HepG2 (cell line): ENCODE measurements around the gene GLRX2. TPM values are rescaled to one million over a fixed set of nuclear protein-coding genes. Genes with fewer than 3 reads are reported as not detected.
A peak's percentile ranks its signal among the peaks of the same experiment; 100 is the strongest.

ENCODE experiments used
- BCL6 ChIP-seq: IDR thresholded peaks from 2 replicates; pipeline ENCODE4 v1.6.1; 2016; ENCODE audit warnings: missing genetic modification reagents, missing compliant biosample characterization
- DMAP1 ChIP-seq: IDR thresholded peaks from 2 replicates; pipeline ENCODE4 v1.6.1; 2016
- EP300 ChIP-seq, 3 experiments: sonication (generic) in 1 of 3; formaldehyde crosslinking in 1 of 3; IDR thresholded peaks; 2 replicates each; pipeline versions ENCODE4 v1.5.1 to v1.6.1; 2011 to 2020; ENCODE audit warnings: low read depth in 2 of 3, low read length in 2 of 3, borderline replicate concordance in 1 of 3, improper control_type of control experiment in 1 of 3, mild to moderate bottlenecking in 1 of 3, missing genetic modification reagents in 1 of 3, moderate library complexity in 1 of 3
- FOXA3 ChIP-seq: IDR thresholded peaks from 2 replicates; pipeline ENCODE4 v1.6.1; 2016; ENCODE audit warnings: missing genetic modification reagents, missing compliant biosample characterization
- HOXA3 ChIP-seq: sonication (generic); formaldehyde crosslinking; IDR thresholded peaks from 2 replicates; pipeline ENCODE4 v1.5.0; 2020; ENCODE audit warnings: missing genetic modification reagents
- KIAA2018 ChIP-seq: sonication (generic); formaldehyde crosslinking; IDR thresholded peaks from 2 replicates; pipeline ENCODE4 v1.5.0; 2020; ENCODE audit warnings: mild to moderate bottlenecking, missing genetic modification reagents, borderline replicate concordance
- KLF11 ChIP-seq: IDR thresholded peaks from 2 replicates; pipeline ENCODE4 v1.6.1; 2016; ENCODE audit warnings: missing compliant biosample characterization
- KLF9 ChIP-seq: IDR thresholded peaks from 2 replicates; pipeline ENCODE4 v1.6.1; 2016; ENCODE audit warnings: low read depth
- MAF1 ChIP-seq: sonication (generic); formaldehyde crosslinking; IDR thresholded peaks from 2 replicates; pipeline ENCODE4 v1.5.0; 2020; ENCODE audit warnings: missing genetic modification reagents, borderline replicate concordance
- POLR2A ChIP-seq, 2 experiments: IDR thresholded peaks; 2 replicates each; pipeline ENCODE4 v1.6.1; 2011; ENCODE audit warnings: low read depth in 2 of 2, low read length in 2 of 2, mild to moderate bottlenecking in 1 of 2, moderate library complexity in 1 of 2; ENCODE audit not compliant: insufficient read depth in 1 of 2
- REXO4 ChIP-seq: sonication (generic); formaldehyde crosslinking; IDR thresholded peaks from 2 replicates; pipeline ENCODE4 v1.8.0; 2022; ENCODE audit warnings: missing genetic modification reagents, mild to moderate bottlenecking, borderline replicate concordance
- SALL1 ChIP-seq: sonication (generic); formaldehyde crosslinking; IDR thresholded peaks from 2 replicates; pipeline ENCODE4 v1.8.0; 2022; ENCODE audit warnings: mild to moderate bottlenecking, missing genetic modification reagents
- SAP130 ChIP-seq: IDR thresholded peaks from 2 replicates; pipeline ENCODE4 v1.6.1; 2016; ENCODE audit warnings: low read depth
- SMAD1 ChIP-seq: sonication (generic); formaldehyde crosslinking; IDR thresholded peaks from 2 replicates; pipeline ENCODE4 v1.4.0; 2020; ENCODE audit warnings: missing genetic modification reagents, low read depth, mild to moderate bottlenecking, borderline replicate concordance
- XRCC5 ChIP-seq: fragments of 200-400 bp; formaldehyde crosslinking; optimal IDR thresholded peaks from 2 replicates; pipeline ENCODE3; 2017; ENCODE audit warnings: mild to moderate bottlenecking, low read length
- ZBTB3 ChIP-seq: sonication (generic); formaldehyde crosslinking; IDR thresholded peaks from 2 replicates; pipeline ENCODE4 v1.4.0; 2020; ENCODE audit warnings: low read depth, mild to moderate bottlenecking, moderate library complexity, missing genetic modification reagents, borderline replicate concordance
- ZGPAT ChIP-seq: IDR thresholded peaks from 2 replicates; pipeline ENCODE4 v1.6.1; 2016; ENCODE audit warnings: mild to moderate bottlenecking
- ZNF616 ChIP-seq: sonication (generic); formaldehyde crosslinking; IDR thresholded peaks from 2 replicates; pipeline ENCODE4 v1.5.0; 2020; ENCODE audit warnings: low read depth, mild to moderate bottlenecking, missing genetic modification reagents
- ZNF792 ChIP-seq: IDR thresholded peaks from 2 replicates; pipeline ENCODE4 v1.6.1; 2016
- ZSCAN22 ChIP-seq: sonication (generic); formaldehyde crosslinking; IDR thresholded peaks from 2 replicates; pipeline ENCODE4 v1.4.0; 2020; ENCODE audit warnings: mild to moderate bottlenecking, missing genetic modification reagents
- polyA plus RNA-seq, 8 experiments: library from polyadenylated mRNA; depleted of rRNA in 3 of 8; stranded (reverse) in 7 of 8; unstranded in 1 of 8; fragments of >200 nt; fragmentation: Illumina TruSeq in 4 of 8; extraction: Trizol in 4 of 8; gene quantifications; 2 replicates each; pipeline versions ENCODE4 v1.2.1 to v1.2.3, GENCODE V29; 2011 to 2016; ENCODE audit warnings: low read depth in 4 of 8, missing spikeins in 1 of 8, mixed read lengths in 1 of 8; ENCODE audit not compliant: insufficient read depth in 1 of 8
- total RNA-seq, 5 experiments: library from RNA; depleted of rRNA; stranded (reverse); fragments of >200 nt; fragmentation: Illumina TruSeq; extraction: Trizol; gene quantifications; 2 replicates each; pipeline ENCODE4 v1.2.3, GENCODE V29; 2016; ENCODE audit warnings: low read depth in 1 of 5

Gene GLRX2
- total and polyA plus RNA-seq, 2 of the 13 experiments (the other 11 are each of a cell fraction or from before 2014, with no cell fraction given) = 11.9 to 39.0 TPM

DNA sequence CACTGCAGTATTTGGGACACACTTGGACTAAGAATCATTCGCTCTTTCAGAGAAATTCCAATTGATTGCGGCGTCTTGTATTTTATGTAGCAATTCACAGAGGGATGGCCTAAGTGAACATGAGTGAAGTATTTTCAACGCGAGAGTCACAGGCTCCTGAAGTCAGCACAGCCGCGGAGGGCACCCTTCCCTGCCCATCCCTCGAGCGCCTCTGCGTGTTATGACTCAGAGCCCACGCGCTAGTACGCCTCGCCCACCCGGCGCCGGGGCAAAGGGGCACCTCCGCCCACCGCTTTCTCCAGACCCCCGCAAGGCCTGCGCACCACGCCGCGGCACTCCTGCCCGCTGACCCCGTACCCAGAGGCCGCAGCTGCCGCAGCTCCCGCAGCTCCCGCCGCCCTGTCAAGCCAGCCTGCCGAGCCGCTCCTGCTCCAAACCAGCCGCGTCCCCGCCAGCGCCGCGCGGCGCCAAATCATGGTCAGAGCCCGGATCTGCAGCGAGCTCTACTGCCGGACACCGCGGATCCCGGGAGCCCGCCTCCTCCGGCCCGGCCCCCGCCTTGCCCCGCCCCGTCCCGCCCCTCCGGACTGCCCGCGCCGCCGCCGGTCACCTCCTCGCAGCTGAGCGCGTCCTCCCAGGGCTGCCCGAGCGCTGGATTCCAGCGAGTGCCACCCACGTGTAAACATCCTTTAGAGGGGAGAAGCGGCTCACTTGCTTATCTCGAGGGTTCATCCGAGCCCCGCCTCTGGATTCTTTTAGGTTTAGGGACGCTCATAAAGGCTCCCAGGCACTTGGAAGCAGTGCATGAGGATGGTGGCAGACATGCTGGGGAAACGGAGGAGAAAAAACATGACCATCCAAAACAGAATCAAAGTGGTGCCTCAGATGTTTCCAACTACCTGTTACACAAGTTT lies at the start of gene GLRX2 (continued):
- TF ChIP-seq KIAA2018 (CRISPR knock-in tag) (0 out of 2 replicates have a peak, but pooled peaks have one; percentile 9), REXO4 (CRISPR knock-in tag) (0 out of 2 replicates have a peak, but pooled peaks have one; percentile 54), SMAD1 (peak; percentile 73; the same call in 1 of the 2 replicates), EP300 (IDR thresholded peaks at IDR 0.05; ENCODE audit: low read depth in 2 of 2, low read length in 2 of 2) (peak in 1 of 2 experiments; percentile 39; a peak in 1 of 4 replicates), EP300 (CRISPR knock-in tag; IDR thresholded peaks at IDR 0.05; ENCODE audit: borderline replicate concordance) (no peak), SAP130 (CRISPR knock-in tag) (peak; percentile 85), ZGPAT (CRISPR knock-in tag) (peak; percentile 67), MAF1 (CRISPR knock-in tag) (peak; percentile 44; the same call in 1 of the 2 replicates), FOXA3 (peak; percentile 61), ZNF792 (CRISPR knock-in tag) (no peak), ZNF616 (CRISPR knock-in tag) (0 out of 2 replicates have a peak, but pooled peaks have one; percentile 62), POLR2A (IDR thresholded peaks at IDR 0.05; ENCODE audit: insufficient read depth in 1 of 2, low read depth in 2 of 2, low read length in 2 of 2) (peak; percentile 79 to 86), ZSCAN22 (no peak), DMAP1 (CRISPR knock-in tag) (peak; percentile 32; the same call in 1 of the 2 replicates), KLF11 (0 out of 2 replicates have a peak, but pooled peaks have one; percentile 2), SALL1 (peak; percentile 67), HOXA3 (CRISPR knock-in tag) (peak; percentile 50; the same call in 1 of the 2 replicates), ZBTB3 (CRISPR knock-in tag) (no peak), KLF9 (no peak), BCL6 (CRISPR knock-in tag) (peak; percentile 20; the same call in 1 of the 2 replicates), XRCC5 (no peak)
